ENCODE results near the gene ADGRE1.

GRCh38 chr19:6854758-6855157, 32.6 kb upstream of the ADGRE1 start:
- TF ChIP-seq CTCF (IDR thresholded peaks at IDR 0.05) (no peak), EZH2phosphoT487 (IDR thresholded peaks at IDR 0.05) (no peak), EZH2 (IDR thresholded peaks at IDR 0.05) (no peak)

Data from neural progenitor cell (in vitro differentiated cells).